Stimulated activated CD8-positive, alpha-beta memory T cell treated with anti-CD3 and anti-CD28 coated beads, Interleukin-2, amount 100 ng/mL, for 48 hours (primary cell): ENCODE results near the gene PPP1R26.
"Not testable (repeated sequence)": the region's sequence is repeated elsewhere in the genome, so short reads cannot be mapped to it uniquely, and the experiment has no call there.

Experiments
- DNase-seq, 2 donors: peaks; one replicate each; pipeline ENCODE4 v3.0.0-alpha.2; 2020; ENCODE audit warnings: low read depth in 2 of 2

The PPP1R26 gene

GRCh38 chr9:135520916-135521607, 41.5 kb downstream of the PPP1R26 start, which contains the start of gene LCN1:
Gene LCN1 (plus strand): TSS chr9:135521440. CDS start chr9:135521498, 58 bp downstream.
- DNase-seq = no peak

- no peak for DNase-seq
Measured at GRCh38 chr9:135521608-135522095, 42.1 kb downstream of the PPP1R26 start.

- no peak for DNase-seq
Measured at GRCh38 chr9:135522137-135522877, 42.7 kb downstream of the PPP1R26 start.

- no peak for DNase-seq
Measured at GRCh38 chr9:135522931-135523330, 43.3 kb downstream of the PPP1R26 start.

GRCh38 chr9:135523521-135524129, 44.0 kb downstream of the PPP1R26 start:
- no peak for DNase-seq

GRCh38 chr9:135524130-135524861, 44.7 kb downstream of the PPP1R26 start:
- DNase-seq = no peak

GRCh38 chr9:135525241-135526088, 45.9 kb downstream of the PPP1R26 start:
- DNase-seq = no peak

- no peak for DNase-seq
Measured at GRCh38 chr9:135526089-135526729, 46.6 kb downstream of the PPP1R26 start.

GRCh38 chr9:135526730-135527571, 47.4 kb downstream of the PPP1R26 start:
- no peak for DNase-seq

GRCh38 chr9:135528842-135529435, 49.4 kb downstream of the PPP1R26 start:
- DNase-seq = not testable (repeated sequence)

- no peak for DNase-seq
Measured at GRCh38 chr9:135530146-135530545, 50.6 kb downstream of the PPP1R26 start.

GRCh38 chr9:135531096-135531495, 51.5 kb downstream of the PPP1R26 start:
- no peak for DNase-seq

GRCh38 chr9:135533113-135533512, 53.5 kb downstream of the PPP1R26 start:
- no peak for DNase-seq

GRCh38 chr9:135533674-135534073, 54.1 kb downstream of the PPP1R26 start:
- no peak for DNase-seq

- not testable (repeated sequence) for DNase-seq
Measured at GRCh38 chr9:135534192-135534711, 54.7 kb downstream of the PPP1R26 start.

- DNase-seq = not testable (repeated sequence)
Measured at GRCh38 chr9:135534826-135535225, 55.2 kb downstream of the PPP1R26 start.

- DNase-seq = not testable (repeated sequence)
Measured at GRCh38 chr9:135535631-135536030, 56.0 kb downstream of the PPP1R26 start.

- DNase-seq = no peak
Measured at GRCh38 chr9:135536216-135536615, 56.6 kb downstream of the PPP1R26 start.
